K562 (cell line): ENCODE measurements around the gene CTRL. TPM values are rescaled to one million over a fixed set of nuclear protein-coding genes. Genes with fewer than 3 reads are reported as not detected.

ENCODE experiments used
- CBX8 ChIP-seq: fragments of 200-600 bp; sonication (generic); IDR thresholded peaks from 2 replicates; pipeline ENCODE4 v1.6.1; 2012; ENCODE audit warnings: borderline replicate concordance, mixed run types, low read depth, mild to moderate bottlenecking, moderate library complexity, mixed read lengths, low read length, control low read depth, inconsistent platforms; ENCODE audit not compliant: poor library complexity, severe bottlenecking; ENCODE audit errors: extremely low read depth
- GMEB1 ChIP-seq: fragments of 250-450 bp; sonication (Bioruptor Pico); IDR thresholded peaks from 2 replicates; pipeline ENCODE4 v1.4.0; 2020; ENCODE audit warnings: mild to moderate bottlenecking
- ILK ChIP-seq: fragments of 450-650 bp; IDR thresholded peaks from 2 replicates; pipeline ENCODE4 v1.6.1; 2016; ENCODE audit warnings: missing genetic modification characterization, low read depth, mild to moderate bottlenecking, missing compliant biosample characterization, moderate library complexity, borderline replicate concordance
- PTBP1 ChIP-seq: fragments of 200-400 bp; formaldehyde crosslinking; IDR thresholded peaks from 2 replicates; pipeline ENCODE4 v1.6.1; 2017; ENCODE audit warnings: low read depth, low read length
- RBBP5 ChIP-seq: fragments of 200-600 bp; sonication (generic); IDR thresholded peaks from 2 replicates; pipeline ENCODE4 v1.6.1; 2012; ENCODE audit warnings: borderline replicate concordance, mild to moderate bottlenecking, low read length, control low read depth, inconsistent platforms; ENCODE audit not compliant: insufficient read depth, poor library complexity, severe bottlenecking
- RFX1 ChIP-seq: fragments of 450-650 bp; IDR thresholded peaks from 2 replicates; pipeline ENCODE4 v1.6.1; 2016; ENCODE audit warnings: mild to moderate bottlenecking, moderate library complexity
- SFPQ ChIP-seq: fragments of 200-400 bp; formaldehyde crosslinking; IDR thresholded peaks from 2 replicates; pipeline ENCODE4 v1.6.1; 2017; ENCODE audit warnings: mild to moderate bottlenecking, low read depth, low read length, moderate library complexity
- ZBTB1 ChIP-seq: sonication (generic); formaldehyde crosslinking; IDR thresholded peaks from 2 replicates; pipeline ENCODE4 v1.8.1; 2023; ENCODE audit warnings: missing genetic modification reagents, low read depth, mild to moderate bottlenecking, borderline replicate concordance
- ZEB2 ChIP-seq: fragments of 450-650 bp; IDR thresholded peaks from 2 replicates; pipeline ENCODE4 v1.6.1; 2016
- ZNF12 ChIP-seq: sonication (generic); formaldehyde crosslinking; IDR thresholded peaks from 2 replicates; pipeline ENCODE4 v1.4.0; 2020; ENCODE audit warnings: mild to moderate bottlenecking, missing genetic modification reagents
- ZNF121 ChIP-seq: sonication (generic); formaldehyde crosslinking; conservative IDR thresholded peaks from 2 replicates; pipeline ENCODE4 v1.8.0; 2022; ENCODE audit warnings: missing genetic modification reagents
- ZNF174 ChIP-seq: fragments of 250-450 bp; sonication (Bioruptor Pico); IDR thresholded peaks from 2 replicates; pipeline ENCODE4 v1.4.0; 2020; ENCODE audit warnings: mild to moderate bottlenecking
- ZNF212 ChIP-seq: fragments of 450-650 bp; formaldehyde crosslinking; IDR thresholded peaks from 2 replicates; pipeline ENCODE4 v1.4.0; 2020; ENCODE audit warnings: mild to moderate bottlenecking
- ZNF318 ChIP-seq, 2 experiments: fragments of 450-650 bp; IDR thresholded peaks; 2 replicates each; pipeline ENCODE4 v1.6.1; 2016; ENCODE audit warnings: mild to moderate bottlenecking in 2 of 2, borderline replicate concordance in 1 of 2, low read depth in 1 of 2, moderate library complexity in 1 of 2
- polyA plus RNA-seq, 8 experiments: library from polyadenylated mRNA; depleted of rRNA in 4 of 8; stranded (reverse) in 5 of 8; unstranded in 3 of 8; fragments of >200 nt; fragmentation: Nextera tagmentation in 2 of 8; fragmentation: Illumina TruSeq in 1 of 8; extraction: Ambion mirVana in 2 of 8; extraction: Trizol in 1 of 8; gene quantifications; 2 replicates each; pipeline versions ENCODE4 v1.2.1 to v1.2.3, GENCODE V29; 2011 to 2014; ENCODE audit warnings: inconsistent platforms in 1 of 8, missing spikeins in 1 of 8
- total RNA-seq, 7 experiments: library from RNA; depleted of rRNA in 6 of 7; stranded (reverse); fragments of >200 nt in 6 of 7; fragmentation: Illumina TruSeq in 2 of 7; extraction: Trizol in 2 of 7; gene quantifications; 2 replicates each; pipeline versions ENCODE4 v1.2.1 to v1.2.3, GENCODE V29; 2011 to 2021; ENCODE audit warnings: low replicate concordance in 1 of 7

Gene CTRL
- total and polyA plus RNA-seq, 9 of the 15 experiments (the other 6 are each of a cell fraction or from before 2014, with no cell fraction given), result 1.4 to 5.6 (median 2.5) TPM

- TF ChIP-seq ZNF318 (IDR thresholded peaks at IDR 0.05; ENCODE audit: borderline replicate concordance in 1 of 2, low read depth in 1 of 2) (no peak), ZNF174 (CRISPR knock-in tag) (no peak), RBBP5 (peak; percentile 66), CBX8 (no peak), GMEB1 (CRISPR knock-in tag) (no peak), ILK (tag) (no peak), RFX1 (no peak), ZNF12 (CRISPR knock-in tag) (peak; percentile 64; the same call in 1 of the 2 replicates), ZNF121 (CRISPR knock-in tag) (0 out of 2 replicates have a peak, but pooled peaks have one; percentile 5), ZEB2 (no peak), SFPQ (no peak), PTBP1 (peak; percentile 97), ZNF212 (CRISPR knock-in tag) (no peak), ZBTB1 (CRISPR knock-in tag) (peak; percentile 75; the same call in 1 of the 2 replicates)
These were observed 37.0 kb upstream of the CTRL start, which contains the start of gene SLC12A4 (continued) for GRCh38 chr16:67968400-67969253.
